ENCODE measurements around the gene GLRB. TPM values are rescaled to one million over a fixed set of nuclear protein-coding genes. Genes with fewer than 3 reads are reported as not detected.

GLRB gene
- total RNA-seq, 2 donors from 2014 or later = 7.9 to 9.7 TPM

- ATAC-seq (ENCODE audit: insufficient number of reproducible peaks, low FRiP score, low read depth) = no peak
- Histone ChIP-seq H3K4me1 (ENCODE audit: control insufficient read depth in 1 of 2, low read depth in 2 of 2) (no peaks in the 10 kb centered on the region), H3K27me3 (replicated peaks; ENCODE audit: insufficient read depth) (no peaks in the 10 kb centered on the region), H3K4me3 (no peak overlapping the region), H3K27ac (no peak overlapping the region), H3K9me3 (no peaks in the 10 kb centered on the region), H3K36me3 (no peaks in the 10 kb centered on the region)
- no peak for DNase-seq (ENCODE audit: low spot score)
- no peak for TF ChIP-seq CTCF (IDR thresholded peaks at IDR 0.05)
These were observed 109.4 kb downstream of the GLRB start for GRCh38 chr4:157185363-157185762.

GRCh38 chr4:157195374-157195773 lies 119.4 kb downstream of the GLRB start:
- no peak for ATAC-seq (ENCODE audit: insufficient number of reproducible peaks, low FRiP score, low read depth)
- H3K9me3 ChIP-seq = no peaks in the 10 kb centered on the region

GRCh38 chr4:157196046-157196445 lies 120.1 kb downstream of the GLRB start:
- Histone ChIP-seq H3K4me3 (no peak overlapping the region), H3K4me1 (ENCODE audit: control insufficient read depth in 1 of 2, low read depth in 2 of 2) (no peaks in the 10 kb centered on the region), H3K27ac (no peak overlapping the region), H3K27me3 (replicated peaks; ENCODE audit: insufficient read depth) (no peaks in the 10 kb centered on the region), H3K36me3 (no peaks in the 10 kb centered on the region), H3K9me3 (no peaks in the 10 kb centered on the region)
- DNase-seq (ENCODE audit: low spot score) (no peak), ATAC-seq (ENCODE audit: insufficient number of reproducible peaks, low FRiP score, low read depth) (no peak)
- TF ChIP-seq CTCF (IDR thresholded peaks at IDR 0.05) = no peak

More at GRCh38 chr4:157195374-157195773, 119.4 kb downstream of the GLRB start:
- no peak for TF ChIP-seq CTCF (IDR thresholded peaks at IDR 0.05)
- Histone ChIP-seq H3K4me3 (no peak overlapping the region), H3K27me3 (replicated peaks; ENCODE audit: insufficient read depth) (no peaks in the 10 kb centered on the region), H3K4me1 (ENCODE audit: control insufficient read depth in 1 of 2, low read depth in 2 of 2) (no peaks in the 10 kb centered on the region), H3K36me3 (no peaks in the 10 kb centered on the region), H3K27ac (no peak overlapping the region)
- DNase-seq (ENCODE audit: low spot score) = no peak

GRCh38 chr4:157204634-157205244 lies 128.8 kb downstream of the GLRB start:
- Histone ChIP-seq H3K27me3 (replicated peaks; ENCODE audit: insufficient read depth) (no peaks in the 10 kb centered on the region), H3K4me1 (ENCODE audit: control insufficient read depth in 1 of 2, low read depth in 2 of 2) (no peaks in the 10 kb centered on the region), H3K27ac (no peak overlapping the region), H3K4me3 (no peak overlapping the region), H3K9me3 (no peaks in the 10 kb centered on the region), H3K36me3 (no peaks in the 10 kb centered on the region)
- DNase-seq (ENCODE audit: low spot score) (no peak), ATAC-seq (ENCODE audit: insufficient number of reproducible peaks, low FRiP score, low read depth) (no peak)
- TF ChIP-seq CTCF (IDR thresholded peaks at IDR 0.05) = no peak

GRCh38 chr4:157217708-157218107 lies 141.8 kb downstream of the GLRB start:
- DNase-seq (ENCODE audit: low spot score) = no peak
- H3K9me3 ChIP-seq = no peaks in the 10 kb centered on the region
- ATAC-seq (ENCODE audit: insufficient number of reproducible peaks, low FRiP score, low read depth) = no peak
- H3K4me1 ChIP-seq (ENCODE audit: control insufficient read depth in 1 of 2, low read depth in 2 of 2) = peaks cover 0 to 18% of the 10 kb centered on the region in 2 donors
- no peaks in the 10 kb centered on the region for H3K36me3 ChIP-seq
- peak; percentile 55 for TF ChIP-seq CTCF (IDR thresholded peaks at IDR 0.05)
- no peak overlapping the region for H3K4me3 ChIP-seq
- H3K27me3 ChIP-seq (replicated peaks; ENCODE audit: insufficient read depth) = no peaks in the 10 kb centered on the region
- no peak overlapping the region for H3K27ac ChIP-seq

Data from thoracic aorta (tissue), 2 donors.